Measurements from ENCODE around the gene VEGFC. TPM values are rescaled to one million over a fixed set of nuclear protein-coding genes. Genes with fewer than 3 reads are reported as not detected.
A peak's percentile ranks its signal among the peaks of the same experiment; 100 is the strongest.

Gene VEGFC
- total RNA-seq (2022), result not detected in 2 replicates
- percentile 0 among the genes with signal in this experiment for Bru-seq, nascent RNA
- percentile 1 among the genes with signal in this experiment for BruChase-seq, experiment 1, labeled RNA remaining after a 2-hour chase
- BruChase-seq, experiment 2, labeled RNA remaining after a 6-hour chase, result not detected
- long read RNA-seq, result 0 reads

GRCh38 chr4:176792326-176793059 is at the start of gene VEGFC:
Gene VEGFC, minus strand, starts transcription at chr4:176792922. Its CDS starts 611 bp downstream, at chr4:176792311.
- BruUV-seq (replicated peaks), result no TSS peak
- no peak for TF ChIP-seq CTCF (IDR thresholded peaks at IDR 0.05; ENCODE audit: insufficient read depth in 1 of 2, low read depth in 1 of 2, low read length in 1 of 2, severe bottlenecking in 1 of 2, unreplicated experiment in 1 of 2)
- Histone ChIP-seq H3K4me3 (ENCODE audit: low read depth, low read length) (no peak within 1 kb of the TSS), H3K9me3 (no peaks in the 10 kb centered on the region), H3K4me1 (no peaks in the 10 kb centered on the region), H3K27me3 (replicated peaks; ENCODE audit: control insufficient read depth, insufficient read depth, low read length) (no peaks in the 10 kb centered on the region), H3K36me3 (ENCODE audit: control insufficient read depth, insufficient read depth, low read length) (no peaks in the 10 kb centered on the region)
- CTCF ChIA-PET, result no interaction called here
- intact Hi-C loops (cut with micrococcal nuclease; ENCODE audit: unreplicated experiment), result no loop called here
- Mint-ChIP-seq H3K4me1 (ENCODE audit: low read depth, unreplicated experiment) (no peaks in the 10 kb centered on the region), H3K36me3 (ENCODE audit: insufficient read depth, unreplicated experiment) (no peaks in the 10 kb centered on the region), H3K9me3 (ENCODE audit: unreplicated experiment) (no peaks in the 10 kb centered on the region), H3K27ac (ENCODE audit: unreplicated experiment) (no peak within 1 kb of the TSS), H3K4me3 (ENCODE audit: unreplicated experiment) (no peak within 1 kb of the TSS), H3K27me3 (ENCODE audit: insufficient read depth, unreplicated experiment) (peaks cover 2% of the 10 kb centered on the region)
- DNase-seq, result no peak
- POLR2A ChIA-PET, result no interaction called here

- POLR2A ChIA-PET, result no interaction called here
- no peaks in the 10 kb centered on the region for H3K27me3 ChIP-seq (replicated peaks; ENCODE audit: control insufficient read depth, insufficient read depth, low read length)
- BruUV-seq (replicated peaks), result no TSS peak
- H3K27ac Mint-ChIP-seq (ENCODE audit: unreplicated experiment), result no peak overlapping the region
- H3K36me3 Mint-ChIP-seq (ENCODE audit: insufficient read depth, unreplicated experiment), result no peaks in the 10 kb centered on the region
- H3K9me3 ChIP-seq, result no peaks in the 10 kb centered on the region
- H3K9me3 Mint-ChIP-seq (ENCODE audit: unreplicated experiment), result no peaks in the 10 kb centered on the region
- no peaks in the 10 kb centered on the region for H3K4me1 ChIP-seq
- H3K27me3 Mint-ChIP-seq (ENCODE audit: insufficient read depth, unreplicated experiment), result no peaks in the 10 kb centered on the region
- no peak for DNase-seq
- H3K4me1 Mint-ChIP-seq (ENCODE audit: low read depth, unreplicated experiment), result no peaks in the 10 kb centered on the region
- H3K4me3 ChIP-seq (ENCODE audit: low read depth, low read length), result no peak overlapping the region
- intact Hi-C loops (cut with micrococcal nuclease; ENCODE audit: unreplicated experiment), result no loop called here
- H3K36me3 ChIP-seq (ENCODE audit: control insufficient read depth, insufficient read depth, low read length), result no peaks in the 10 kb centered on the region
- no peak overlapping the region for H3K4me3 Mint-ChIP-seq (ENCODE audit: unreplicated experiment)
- CTCF ChIA-PET, result no interaction called here
- no peak for TF ChIP-seq CTCF (IDR thresholded peaks at IDR 0.05; ENCODE audit: insufficient read depth in 1 of 2, low read depth in 1 of 2, low read length in 1 of 2, severe bottlenecking in 1 of 2, unreplicated experiment in 1 of 2)
These were observed 49.0 kb upstream of the VEGFC start for GRCh38 chr4:176841711-176842112.

DNA sequence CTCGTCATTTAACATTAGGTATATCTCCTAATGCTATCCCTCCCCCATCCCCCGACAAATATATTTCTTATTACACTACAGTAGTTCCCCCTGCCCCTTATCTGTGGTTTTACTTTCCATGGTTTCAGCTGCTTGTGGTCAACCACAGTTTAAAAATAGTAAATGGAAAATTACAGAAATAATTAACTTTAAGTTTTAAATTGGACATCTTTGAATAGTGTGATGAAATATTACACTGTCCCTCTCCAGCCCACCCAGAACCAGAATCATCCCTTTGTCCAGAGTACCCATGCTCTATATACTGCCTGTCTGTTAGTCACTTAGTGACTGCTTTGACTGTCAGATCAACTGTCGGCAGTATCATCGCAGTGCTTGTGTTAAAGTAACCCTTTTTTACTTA is 47.4 kb upstream of the VEGFC start:
- intact Hi-C loops (cut with micrococcal nuclease; ENCODE audit: unreplicated experiment), result no loop called here
- POLR2A ChIA-PET, result no interaction called here
- DNase-seq, result no peak
- H3K27me3 ChIP-seq (replicated peaks; ENCODE audit: control insufficient read depth, insufficient read depth, low read length), result no peaks in the 10 kb centered on the region
- H3K36me3 Mint-ChIP-seq (ENCODE audit: insufficient read depth, unreplicated experiment), result no peaks in the 10 kb centered on the region
- no peak overlapping the region for H3K4me3 ChIP-seq (ENCODE audit: low read depth, low read length)
- CTCF ChIA-PET, result no interaction called here
- no peaks in the 10 kb centered on the region for H3K36me3 ChIP-seq (ENCODE audit: control insufficient read depth, insufficient read depth, low read length)
- H3K9me3 Mint-ChIP-seq (ENCODE audit: unreplicated experiment), result no peaks in the 10 kb centered on the region
- no TSS peak for BruUV-seq (replicated peaks)
- no peak for TF ChIP-seq CTCF (IDR thresholded peaks at IDR 0.05; ENCODE audit: insufficient read depth in 1 of 2, low read depth in 1 of 2, low read length in 1 of 2, severe bottlenecking in 1 of 2, unreplicated experiment in 1 of 2)
- H3K27ac Mint-ChIP-seq (ENCODE audit: unreplicated experiment), result no peak overlapping the region
- no peak overlapping the region for H3K4me3 Mint-ChIP-seq (ENCODE audit: unreplicated experiment)
- H3K4me1 Mint-ChIP-seq (ENCODE audit: low read depth, unreplicated experiment), result no peaks in the 10 kb centered on the region
- H3K27me3 Mint-ChIP-seq (ENCODE audit: insufficient read depth, unreplicated experiment), result no peaks in the 10 kb centered on the region
- H3K4me1 ChIP-seq, result no peaks in the 10 kb centered on the region
- no peaks in the 10 kb centered on the region for H3K9me3 ChIP-seq
